Heart right ventricle (tissue), 16 donors: ENCODE results near the gene STOML1. TPM values are rescaled to one million over a fixed set of nuclear protein-coding genes. Genes with fewer than 3 reads are reported as not detected.

Experiments
- ATAC-seq, 8 donors: fragments of 200-7000 bp; cut with Tn5 transposase; one replicate each; pipeline ENCODE4 v1.9.1; 2020; ENCODE audit warnings: mild to moderate bottlenecking in 8 of 8, moderate library complexity in 8 of 8, moderate number of reproducible peaks in 1 of 8
- DNase-seq, 2 donors: peaks; one replicate each; pipeline ENCODE4 v3.0.0-alpha.2; 2020
- H3K27ac ChIP-seq, 10 donors: fragments of 200-600 bp; sonication (generic) in 2 of 10; one replicate each; pipeline versions ENCODE4 v1.5.0 to v1.8.0; 2020 to 2022; ENCODE audit warnings: mild to moderate bottlenecking in 3 of 10
- H3K27me3 ChIP-seq, 7 donors: fragments of 200-600 bp; one replicate each; pipeline ENCODE4 v1.8.0; 2021 to 2022; ENCODE audit warnings: mild to moderate bottlenecking in 2 of 7
- H3K36me3 ChIP-seq, 9 donors: fragments of 200-600 bp; sonication (generic) in 1 of 9; one replicate each; pipeline versions ENCODE4 v1.5.0 to v1.8.0; 2020 to 2022; ENCODE audit warnings: mild to moderate bottlenecking in 2 of 9
- H3K4me1 ChIP-seq, 9 donors: fragments of 200-600 bp; sonication (generic) in 1 of 9; one replicate each; pipeline versions ENCODE4 v1.5.0 to v1.8.0; 2020 to 2022; ENCODE audit warnings: mild to moderate bottlenecking in 4 of 9
- H3K4me3 ChIP-seq, 10 donors: fragments of 200-600 bp; sonication (generic) in 2 of 10; one replicate each; pipeline versions ENCODE4 v1.5.0 to v1.8.0; 2020 to 2022; ENCODE audit warnings: mild to moderate bottlenecking in 7 of 10, moderate library complexity in 2 of 10
- H3K9me3 ChIP-seq, 11 donors: fragments of 200-600 bp in 10 of 11; sonication (generic) in 2 of 11; one replicate each; pipeline versions ENCODE4 v1.5.0 to v1.8.0; 2013 to 2022; ENCODE audit warnings: mild to moderate bottlenecking in 2 of 11, control low read depth in 1 of 11, moderate library complexity in 1 of 11
- CTCF ChIP-seq, 9 donors: fragments of 200-600 bp; sonication (generic) in 2 of 9; IDR thresholded peaks; one replicate each; pipeline versions ENCODE4 v1.5.0 to v1.8.0; 2021 to 2022; ENCODE audit warnings: antibody characterized with exemption in 9 of 9, mild to moderate bottlenecking in 5 of 9, moderate library complexity in 1 of 9
- WGBS, 2 donors: extraction: QIAGEN DNeasy Blood & Tissue Kit; methylation state at CpG; one replicate each; pipeline ENCODE4 v1.1.7; 2013; ENCODE audit warnings: inconsistent platforms in 1 of 2; 5-methylcytosine and 5-hydroxymethylcytosine counted together
- intact Hi-C, 10 donors: fragments of 100-400 bp; cut with DNase I; formaldehyde crosslinking; loops; one replicate each; pipeline versions ENCODE4 v1.11.1 to v1.14.2; 2022
- polyA plus RNA-seq, 2 donors: library from polyadenylated mRNA; stranded (reverse); fragments of 200-250 nt; gene quantifications; one replicate each; pipeline ENCODE4 v1.2.3, GENCODE V29; 2013
- total RNA-seq, 10 donors: library from RNA; stranded (reverse); fragmentation: NEBNext Ultra II Directional in 3 of 10; extraction: Animal tissue kit (Norgen Biotek cat#: 25700) in 3 of 10; gene quantifications; one replicate each; pipeline versions ENCODE4 v1.2.1 to v1.2.4, GENCODE V29; 2021 to 2023
- donor health status: Arrhythmogenic right ventricular cardiomyopathy.
- donor health status: ischemic (EF 13 %, LVEDD 7.1; RV severe dilation, severe dysfunction).
- donor health status: healthy with polysubstance abuse.
- donor health status: DM: no; HTN: yes; CAD: no.
- donor health status: DM: no; HTN: no; CAD: no.
- donor health status: ischemic (EF 25% LVEDD 6.9; RV normal size, moderate dysfunction).
- donor health status: ischemic (EF 25% LVEDD 5.7; RV mildly dilated, moderate dysfunction).
- donor health status: healthy.
- donor health status: DM: yes; HTN: yes; CAD: no.
- donor health status: Ischemic cardiomyopathy.
- donor health status: ischemic (EF 35%, LVEDD 5.7; RV mildly dilated, moderate dysfunction).
- donor health status: nonischemic (EF 11% LVEDD 7.7; RV severe dilation, severe dysfunction).
- donor health status: DM: yes; HTN: yes; CAD: no.
- donor health status: PGD.
- donor health status: ischemic (EF 29% LVEDD 5.4; RV normal size, mild dysfunction).
- donor health status: nonischemic (EF 23%, LVEDD 6.1; RV moderate dilation, normal function).

Gene STOML1
- total and polyA plus RNA-seq, 12 donors: 21.1 to 38.4 (median 28.2) TPM

DNA sequence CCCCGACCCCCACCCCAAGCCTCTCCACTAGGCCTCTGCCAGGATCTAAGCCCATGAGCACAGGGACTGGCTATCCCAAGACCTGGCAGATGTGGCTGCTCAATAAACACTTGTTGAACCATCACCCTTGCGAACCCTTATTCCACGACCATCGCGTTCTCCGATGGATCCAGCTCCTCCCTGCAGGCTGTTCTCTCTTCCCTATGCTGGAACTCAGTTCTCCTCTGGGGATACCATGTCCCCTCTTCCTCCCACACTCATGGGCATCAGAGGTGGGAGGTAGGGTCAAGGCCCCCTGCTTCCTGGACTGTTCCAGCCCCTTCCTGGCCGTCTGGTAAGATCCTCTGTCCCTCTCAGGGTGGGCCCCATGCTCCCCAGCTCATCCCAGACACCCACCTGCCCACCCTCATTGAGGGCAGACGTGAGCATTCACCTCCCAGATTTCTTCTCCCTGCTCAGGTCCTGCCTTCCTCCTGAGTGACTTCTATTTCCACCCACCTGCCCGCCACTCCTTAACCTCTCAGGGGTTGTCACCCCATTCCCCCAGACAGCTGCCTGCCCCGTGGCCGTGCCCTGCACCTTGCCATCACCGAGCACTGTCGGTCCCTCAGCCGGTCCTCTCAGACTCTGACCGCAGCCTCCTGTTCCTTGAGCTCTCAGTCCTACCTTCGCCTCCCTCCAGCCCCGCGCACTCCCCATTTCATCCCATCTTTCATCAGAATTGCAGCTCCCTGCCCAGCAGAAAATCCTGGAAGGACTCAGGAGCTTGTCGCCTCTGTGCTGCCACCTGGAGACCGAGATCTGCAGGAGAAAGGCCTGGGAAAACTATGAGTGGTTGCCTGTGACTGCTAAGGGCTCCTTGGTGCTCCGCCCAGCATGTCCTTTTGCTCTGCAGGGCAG lies 44.4 kb upstream of the STOML1 start:
- peak; percentile 7 to 32 (median 24) for ATAC-seq
- Histone ChIP-seq H3K4me3 (no peak overlapping the region), H3K4me1 (peaks cover 9 to 61% (median 42%) of the 10 kb centered on the region in 9 donors), H3K27me3 (no peaks in the 10 kb centered on the region), H3K36me3 (peaks cover 0 to 71% (median 31%) of the 10 kb centered on the region in 9 donors), H3K27ac (peak overlapping the region in 2 of 10 donors; percentile 11 to 16), H3K9me3 (no peaks in the 10 kb centered on the region)
- peak in 8 of 9 donors; percentile 23 to 68 (median 56) for TF ChIP-seq CTCF (IDR thresholded peaks at IDR 0.05)
- DNase-seq: peak; percentile 39 to 60
- WGBS, 2 donors: 73 to 74% methylated on average over 21 of the region's 21 CpGs
- intact Hi-C loops: loop anchor here in 9 of 10 donors (2.0 to 5.0 kb wide), 4 partner anchors 44 to 64 kb away; partner anchors contain the start of genes PML (in 1 of the 9) and STOML1 (in 1 of the 9)

DNA sequence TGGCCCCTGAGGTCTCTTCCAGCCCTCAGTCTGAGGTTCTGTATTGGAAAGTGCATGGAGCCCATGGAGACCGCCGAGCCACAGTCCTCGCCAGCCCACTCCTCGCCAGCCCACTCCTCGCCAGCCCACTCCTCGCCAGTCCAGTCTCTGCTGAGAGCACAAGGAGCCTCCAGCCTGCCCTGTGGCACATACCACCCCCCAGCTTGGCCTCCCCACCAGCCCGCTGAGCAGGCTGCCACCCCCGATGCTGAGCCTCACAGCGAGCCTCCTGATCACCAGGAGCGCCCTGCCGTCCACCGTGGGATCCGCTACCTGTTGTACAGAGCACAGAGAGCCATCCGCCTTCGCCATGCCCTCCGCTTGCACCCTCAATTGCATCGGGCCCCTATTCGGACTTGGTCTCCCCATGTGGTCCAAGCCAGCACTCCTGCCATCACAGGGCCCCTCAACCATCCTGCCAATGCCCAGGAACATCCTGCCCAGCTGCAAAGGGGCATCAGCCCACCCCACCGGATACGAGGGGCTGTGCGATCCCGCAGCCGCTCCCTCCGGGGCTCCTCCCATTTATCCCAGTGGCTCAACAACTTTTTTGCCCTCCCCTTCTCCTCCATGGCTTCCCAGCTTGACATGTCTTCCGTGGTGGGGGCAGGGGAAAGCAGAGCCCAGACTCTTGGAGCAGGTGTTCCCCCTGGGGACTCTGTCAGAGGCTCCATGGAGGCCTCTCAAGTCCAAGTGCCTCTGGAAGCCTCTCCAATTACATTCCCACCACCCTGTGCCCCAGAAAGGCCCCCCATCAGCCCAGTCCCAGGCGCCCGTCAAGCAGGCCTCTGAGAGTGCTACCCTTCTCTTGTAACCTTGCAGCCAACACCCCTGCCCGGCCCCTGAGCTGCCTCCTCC lies 43.3 kb upstream of the STOML1 start:
- Histone ChIP-seq H3K4me3 (no peak overlapping the region), H3K36me3 (peaks cover 0 to 82% (median 31%) of the 10 kb centered on the region in 9 donors), H3K9me3 (no peaks in the 10 kb centered on the region), H3K27me3 (no peaks in the 10 kb centered on the region), H3K27ac (no peak overlapping the region), H3K4me1 (peaks cover 3 to 49% (median 32%) of the 10 kb centered on the region in 9 donors)
- TF ChIP-seq CTCF (IDR thresholded peaks at IDR 0.05): no peak
- ATAC-seq (no peak), DNase-seq (no peak)
- 92 to 93% methylated on average over 28 of the region's 28 CpGs for WGBS, 2 donors
- intact Hi-C loops: loop anchor here in 9 of 10 donors (2.0 to 5.0 kb wide), 4 partner anchors 43 to 63 kb away; partner anchors contain the start of genes PML (in 1 of the 9) and STOML1 (in 1 of the 9)

GRCh38 chr15:74034206-74034755 lies 42.2 kb upstream of the STOML1 start:
- intact Hi-C loops: loop anchor here in 1 of 10 donors (5.0 kb wide), 1 partner anchor 52 kb away; no protein-coding TSS in a partner anchor
- H3K27me3 ChIP-seq: no peaks in the 10 kb centered on the region
- ATAC-seq: no peak
- TF ChIP-seq CTCF (IDR thresholded peaks at IDR 0.05): no peak
- no peak overlapping the region for H3K4me3 ChIP-seq
- peaks cover 0 to 93% (median 31%) of the 10 kb centered on the region in 9 donors for H3K36me3 ChIP-seq
- H3K4me1 ChIP-seq: peaks cover 3 to 38% (median 21%) of the 10 kb centered on the region in 9 donors
- DNase-seq: no peak
- WGBS, 2 donors: 86 to 92% methylated on average over 10 of the region's 10 CpGs
- H3K9me3 ChIP-seq: no peaks in the 10 kb centered on the region
- H3K27ac ChIP-seq: no peak overlapping the region
